ENCODE measurements around the gene NRM.
A peak's percentile ranks its signal among the peaks of the same experiment; 100 is the strongest.

NRM gene

GRCh38 chr6:30682143-30683117 is 8.4 kb downstream of the NRM start (continued):
- TF ChIP-seq ZFP37 (tag by site-specific recombination; IDR thresholded peaks at IDR 0.05) (no peak), ZNF19 (tag by site-specific recombination; IDR thresholded peaks at IDR 0.05; ENCODE audit: low read depth) (no peak), ZBTB21 (tag by site-specific recombination; IDR thresholded peaks at IDR 0.05) (no peak), PBX3 (CRISPR knock-in tag; IDR thresholded peaks at IDR 0.05) (no peak), ZBTB11 (tag by site-specific recombination; conservative IDR thresholded peaks at IDR 0.05; ENCODE audit: low read depth) (peak; percentile 68), ZBTB49 (tag by site-specific recombination; IDR thresholded peaks at IDR 0.05; ENCODE audit: low read depth) (no peak), ZBTB8A (tag by site-specific recombination; IDR thresholded peaks at IDR 0.05) (peak; percentile 81), ZNF501 (tag by site-specific recombination; IDR thresholded peaks at IDR 0.05) (no peak), PRDM2 (tag by site-specific recombination; IDR thresholded peaks at IDR 0.05; ENCODE audit: borderline replicate concordance) (no peak), ZEB2 (tag by site-specific recombination; IDR thresholded peaks at IDR 0.05) (0 out of 2 replicates have a peak, but pooled peaks have one; percentile 27), ZNF37A (tag by site-specific recombination; IDR thresholded peaks at IDR 0.05) (no peak), GLIS1 (tag by site-specific recombination; IDR thresholded peaks at IDR 0.05) (peak; percentile 75), ZNF133 (tag by site-specific recombination; IDR thresholded peaks at IDR 0.05) (no peak), ZNF10 (tag by site-specific recombination; IDR thresholded peaks at IDR 0.05) (no peak), ZNF704 (tag by site-specific recombination; IDR thresholded peaks at IDR 0.05) (no peak), ZNF24 (tag by site-specific recombination; IDR thresholded peaks at IDR 0.05) (no peak), ZFP3 (tag by site-specific recombination; IDR thresholded peaks at IDR 0.05; ENCODE audit: low read depth) (no peak), KLF1 (tag by site-specific recombination; IDR thresholded peaks at IDR 0.05) (no peak), ZSCAN16 (tag by site-specific recombination; IDR thresholded peaks at IDR 0.05) (no peak), HIC1 (tag by site-specific recombination; IDR thresholded peaks at IDR 0.05) (0 out of 2 replicates have a peak, but pooled peaks have one; percentile 37), ZBTB7A (tag by site-specific recombination; IDR thresholded peaks at IDR 0.05; ENCODE audit: low read depth) (no peak), IKZF3 (tag by site-specific recombination; IDR thresholded peaks at IDR 0.05) (no peak)
